NCI-H2196 treated with DMSO at 0.1 percent for 48 hours (cell line): ENCODE results near the gene ASTN1.

Experiments used
- DNase-seq: peaks from one replicate; lab custom pipeline; 2025; ENCODE audit not compliant: unreplicated experiment; lab: John Stamatoyannopoulos, UW

Gene ASTN1

GRCh38 chr1:177164380-177165068, at the start of gene ASTN1:
TSS of gene ASTN1 (minus strand) at chr1:177164712. CDS start at chr1:177164676, 36 bp downstream.
- no peak for DNase-seq

GRCh38 chr1:177211231-177211630, 46.7 kb upstream of the ASTN1 start:
- no peak for DNase-seq

DNA sequence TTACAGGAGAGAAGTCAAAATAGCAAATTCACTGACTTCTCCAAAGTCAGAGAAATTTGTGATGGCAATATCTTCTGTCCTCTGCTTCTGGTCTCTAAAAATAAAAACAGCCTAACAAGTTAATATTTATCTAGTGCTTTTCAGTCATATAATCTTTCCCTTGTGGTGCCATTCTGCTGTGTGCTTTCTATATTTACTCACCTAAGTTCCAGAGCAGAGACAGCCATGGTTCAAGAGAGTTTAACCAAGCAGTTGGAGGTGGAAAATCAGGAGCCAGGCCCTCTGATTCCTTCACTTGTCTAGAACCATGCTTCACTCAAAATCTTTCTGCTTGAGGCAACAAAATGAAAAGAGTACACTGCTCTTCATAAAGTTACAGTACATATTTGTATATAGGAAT, 45.6 kb upstream of the ASTN1 start:
- DNase-seq: no peak

DNA sequence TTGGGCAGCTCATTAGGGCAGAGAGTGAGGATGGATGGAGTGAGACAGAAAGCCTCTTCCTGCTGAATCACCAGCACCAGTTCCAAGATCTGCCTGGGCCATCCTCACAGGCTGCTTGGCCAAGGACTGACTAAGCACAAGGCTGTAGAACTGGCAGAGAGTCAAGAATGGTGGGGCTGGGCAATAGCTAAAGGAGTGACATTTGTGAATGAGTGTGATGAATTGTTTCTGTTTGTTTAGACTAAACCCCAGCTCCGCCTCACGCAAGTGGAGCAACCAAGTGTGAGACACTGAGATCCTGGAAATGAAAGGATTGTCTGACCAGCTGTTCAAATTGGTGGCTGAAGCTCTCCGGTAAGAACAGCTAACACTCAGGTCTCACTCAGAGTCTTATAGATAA, 44.8 kb upstream of the ASTN1 start:
- no peak for DNase-seq

DNA sequence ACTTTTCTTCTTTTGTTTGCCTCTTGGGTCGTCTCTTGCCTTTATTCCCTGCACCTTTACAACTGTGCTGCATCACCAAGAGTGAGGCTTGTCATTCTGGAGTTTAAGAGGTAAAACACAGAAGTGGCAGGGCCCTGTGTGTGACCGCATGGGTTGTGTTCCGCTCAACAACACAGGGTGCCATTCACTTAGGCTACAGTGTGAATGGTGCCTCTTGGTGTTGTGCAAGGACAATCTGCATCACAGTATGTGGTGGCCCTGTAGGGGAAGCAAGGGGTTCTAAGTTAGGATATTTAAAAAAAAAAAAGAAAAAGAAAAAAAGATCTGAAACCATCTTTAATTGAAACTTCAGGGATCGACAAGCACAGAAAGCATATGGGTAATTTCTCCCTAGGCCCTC, 44.4 kb upstream of the ASTN1 start:
- no peak for DNase-seq

- DNase-seq: no peak
Observed at GRCh38 chr1:177206831-177207355, 42.4 kb upstream of the ASTN1 start.

- DNase-seq: no peak
Observed at GRCh38 chr1:177200290-177200689, 35.8 kb upstream of the ASTN1 start.

GRCh38 chr1:177198243-177198642, 33.7 kb upstream of the ASTN1 start:
- no peak for DNase-seq

DNA sequence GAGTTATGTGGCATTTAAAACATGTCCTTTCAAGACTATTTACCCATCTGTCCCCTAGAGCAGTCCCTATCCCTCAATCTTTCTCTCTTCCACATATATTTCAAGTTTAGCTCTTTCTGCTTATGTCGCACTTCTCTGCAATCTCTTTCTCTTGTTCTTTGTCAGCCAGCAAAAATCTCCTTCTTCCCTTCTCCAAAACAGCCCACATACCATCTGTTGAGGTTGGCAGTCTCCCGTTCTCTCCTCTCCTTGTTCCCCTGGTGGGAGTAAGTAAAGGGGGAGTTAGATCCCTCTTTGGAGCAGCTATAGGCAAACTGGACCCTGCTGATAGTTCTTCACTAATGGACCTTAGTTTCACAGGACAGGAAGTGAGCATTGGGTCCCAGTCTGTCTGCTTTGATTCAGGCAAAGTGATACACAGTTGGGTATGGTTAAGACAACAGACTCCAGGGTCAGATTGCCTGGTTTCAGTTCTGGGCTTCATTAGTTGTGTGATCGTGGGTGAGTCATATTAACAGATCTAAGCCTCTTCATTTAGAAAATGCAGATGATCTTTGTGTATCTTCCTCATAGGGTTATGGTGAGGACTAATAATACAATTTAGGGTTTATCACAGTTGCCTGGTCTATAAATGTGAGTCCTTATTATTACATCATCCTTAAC, 25.9 kb upstream of the ASTN1 start:
- DNase-seq: no peak

GRCh38 chr1:177186639-177187038, 22.1 kb upstream of the ASTN1 start:
- DNase-seq: no peak

DNA sequence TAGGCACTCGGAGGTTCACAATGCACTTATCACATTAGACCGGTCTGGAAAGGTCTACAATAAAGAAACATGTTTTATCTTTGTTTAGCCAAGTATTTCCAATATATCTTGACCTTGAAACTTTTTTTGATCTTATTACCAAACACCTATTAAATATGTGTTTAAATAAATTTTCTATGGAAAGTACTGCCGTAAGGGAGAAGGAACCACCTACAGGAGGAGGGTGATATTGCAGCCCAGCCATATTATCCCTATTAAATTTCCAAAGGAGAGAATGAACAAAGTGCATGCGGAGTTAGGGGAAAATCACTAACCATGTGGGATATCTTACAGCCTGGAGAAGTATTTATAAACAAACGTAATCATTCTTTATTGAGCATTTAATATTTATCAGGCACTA, 20.7 kb upstream of the ASTN1 start:
- DNase-seq: no peak

- DNase-seq: no peak
Observed at GRCh38 chr1:177183836-177184235, 19.3 kb upstream of the ASTN1 start.

GRCh38 chr1:177181631-177182291, 17.2 kb upstream of the ASTN1 start:
- no peak for DNase-seq

- no peak for DNase-seq
Observed at GRCh38 chr1:177181280-177181630, 16.7 kb upstream of the ASTN1 start.

DNA sequence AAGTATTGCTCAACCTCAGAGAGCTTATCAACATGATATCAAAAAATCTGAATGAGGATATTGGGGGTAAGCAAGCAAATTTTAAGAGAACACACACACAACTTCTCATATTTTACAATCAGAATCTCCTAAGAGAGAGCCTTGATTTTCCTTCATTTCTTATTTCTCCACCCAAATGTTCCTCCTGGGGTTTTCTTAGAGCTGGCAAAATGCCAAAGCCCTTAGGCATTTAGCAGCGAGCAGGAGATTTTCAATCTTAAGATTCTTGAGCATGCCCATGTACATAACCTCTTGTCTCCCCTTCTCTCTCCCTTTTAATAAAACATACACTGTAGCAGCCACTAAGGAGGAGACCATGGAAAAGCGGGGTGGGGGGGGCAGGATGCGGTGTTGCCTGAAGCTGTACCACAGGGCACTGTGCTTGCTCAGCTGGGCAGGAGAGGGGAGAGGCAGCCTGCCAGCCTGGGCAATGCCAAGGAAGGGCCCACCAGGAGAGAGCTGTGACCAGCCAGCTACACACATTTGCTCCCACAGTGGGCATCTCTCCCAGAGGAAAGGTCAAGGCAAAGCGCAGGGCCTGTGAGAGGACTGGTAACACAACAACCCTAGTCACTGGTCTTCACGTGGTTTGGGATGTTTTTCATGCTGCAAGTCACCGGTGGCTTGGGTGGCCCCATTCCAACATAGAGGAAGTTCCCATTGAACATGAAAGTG, 10.6 kb upstream of the ASTN1 start:
- no peak for DNase-seq

GRCh38 chr1:177173976-177174375, 9.5 kb upstream of the ASTN1 start:
- no peak for DNase-seq

DNA sequence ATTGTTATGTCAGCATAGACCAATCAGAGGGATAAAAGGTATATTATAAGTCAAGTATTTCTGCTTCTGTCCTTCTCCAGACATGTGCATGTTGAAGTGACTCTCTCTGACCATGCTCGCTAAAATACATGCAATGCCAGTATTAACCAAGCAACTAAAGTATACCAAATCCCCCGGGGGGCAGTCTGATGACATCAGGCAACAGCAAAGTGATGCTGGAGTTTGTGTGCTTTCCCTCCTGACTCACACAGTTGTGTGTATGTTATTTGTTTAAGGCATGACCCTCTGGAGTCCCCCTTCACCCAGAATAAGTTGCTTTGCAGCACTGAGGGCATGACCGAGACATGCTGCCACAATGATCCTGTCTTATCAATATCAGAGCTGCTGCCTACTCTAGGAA, 8.4 kb upstream of the ASTN1 start:
- DNase-seq: no peak

GRCh38 chr1:177172272-177172671, 7.8 kb upstream of the ASTN1 start:
- DNase-seq: no peak

- no peak for DNase-seq
Observed at GRCh38 chr1:177171536-177172123, 7.1 kb upstream of the ASTN1 start.

DNA sequence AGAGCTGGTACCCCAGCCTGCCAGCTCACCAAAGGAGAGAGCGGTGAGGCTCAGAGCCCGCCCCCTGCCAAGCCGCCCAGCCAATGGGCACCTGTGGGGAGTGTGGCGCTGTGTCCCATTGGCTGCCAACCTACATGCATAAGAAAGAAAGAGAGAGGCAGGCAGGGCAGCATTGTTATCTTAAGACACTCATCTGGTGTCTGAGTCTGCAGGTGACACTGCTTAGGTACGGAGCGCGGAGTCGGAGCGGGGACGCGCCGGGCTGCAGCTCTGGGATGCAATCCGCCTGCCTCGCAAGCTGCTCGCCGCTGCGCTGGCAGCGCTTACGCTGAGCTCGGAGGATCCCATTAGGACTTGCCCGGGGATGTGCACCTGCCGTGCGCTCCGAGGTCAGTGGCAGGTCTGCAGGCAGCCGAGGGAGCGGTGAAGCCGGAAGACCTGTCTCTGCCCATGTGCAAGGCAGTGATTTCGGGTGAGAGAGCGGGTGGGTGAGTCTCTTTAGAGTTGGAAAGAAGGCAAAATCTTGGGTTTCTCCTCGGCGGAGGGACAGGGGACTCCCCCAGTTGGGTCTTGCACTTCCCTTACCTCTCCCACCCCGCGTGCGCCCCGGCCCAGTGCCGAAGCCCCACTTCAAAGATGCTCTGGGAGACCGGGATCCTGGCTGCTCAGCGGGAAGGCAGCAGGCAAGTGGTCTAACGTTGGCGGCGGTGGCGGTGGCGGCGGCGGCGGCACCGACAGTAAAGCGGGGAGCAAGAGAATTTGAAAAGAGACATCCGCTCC, 6.4 kb upstream of the ASTN1 start, which contains the start of gene BRINP2:
BRINP2 (plus strand) TSS at position 203 of the 780 bp plus-strand sequence. CDS start 58,919 bp downstream, outside the sequence.
- no peak for DNase-seq
